GM23338 (cell line): ENCODE results near the gene DHX30.
"Not testable (repeated sequence)": the region's sequence is repeated elsewhere in the genome, so short reads cannot be mapped to it uniquely, and the experiment has no call there.

Experiments
- CREB1 ChIP-seq: fragments of 250-450 bp; sonication (Bioruptor Pico); IDR thresholded peaks from 2 replicates; pipeline ENCODE4 v1.5.0; 2020; ENCODE audit warnings: low read depth, mild to moderate bottlenecking, moderate library complexity
- EZH2 ChIP-seq: fragments of 200-600 bp; sonication (generic); IDR thresholded peaks from one replicate; pipeline ENCODE4 v1.8.0; 2017; ENCODE audit warnings: antibody characterized with exemption, mild to moderate bottlenecking, low read depth; ENCODE audit not compliant: unreplicated experiment
- EZH2phosphoT487 ChIP-seq: fragments of 200-600 bp; sonication (generic); IDR thresholded peaks from one replicate; pipeline ENCODE4 v1.8.1; 2018; ENCODE audit warnings: antibody characterized with exemption; ENCODE audit not compliant: unreplicated experiment
- POLR2AphosphoS5 ChIP-seq: IDR thresholded peaks from 2 replicates; pipeline ENCODE4 v1.6.1; 2016; ENCODE audit warnings: antibody characterized with exemption, low read depth
- TF ChIP-seq, protein P1 (sequence below), 2 experiments: fragments of 200-600 bp in 1 of 2; sonication (generic) in 1 of 2; conservative IDR thresholded peaks; 2 replicates each; pipeline versions ENCODE4 v1.5.1 to v1.6.1; 2016 to 2017; ENCODE audit warnings: antibody characterized with exemption in 2 of 2, low read depth in 2 of 2, mild to moderate bottlenecking in 2 of 2, moderate library complexity in 1 of 2

DNA sequence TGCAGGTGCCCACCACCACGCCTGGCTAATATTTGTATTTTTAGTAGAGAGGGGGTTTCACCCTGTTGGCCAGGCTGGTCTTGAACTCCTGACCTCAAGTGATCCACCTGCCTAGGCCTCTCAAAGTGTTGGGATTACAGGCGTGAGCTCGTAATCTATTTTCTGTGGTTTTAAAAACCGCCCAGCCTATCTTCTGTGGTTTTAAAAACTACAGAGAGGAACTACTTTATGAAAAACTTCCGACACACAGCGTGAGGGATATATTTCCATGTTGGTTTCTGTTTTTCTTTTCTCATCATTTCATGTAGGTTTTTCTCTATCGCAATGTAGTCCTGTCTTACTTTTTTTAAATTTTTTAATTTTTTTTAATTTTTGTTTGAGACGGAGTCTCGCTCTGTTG is 26.5 kb downstream of the DHX30 start:
- TF ChIP-seq, protein P1, sequence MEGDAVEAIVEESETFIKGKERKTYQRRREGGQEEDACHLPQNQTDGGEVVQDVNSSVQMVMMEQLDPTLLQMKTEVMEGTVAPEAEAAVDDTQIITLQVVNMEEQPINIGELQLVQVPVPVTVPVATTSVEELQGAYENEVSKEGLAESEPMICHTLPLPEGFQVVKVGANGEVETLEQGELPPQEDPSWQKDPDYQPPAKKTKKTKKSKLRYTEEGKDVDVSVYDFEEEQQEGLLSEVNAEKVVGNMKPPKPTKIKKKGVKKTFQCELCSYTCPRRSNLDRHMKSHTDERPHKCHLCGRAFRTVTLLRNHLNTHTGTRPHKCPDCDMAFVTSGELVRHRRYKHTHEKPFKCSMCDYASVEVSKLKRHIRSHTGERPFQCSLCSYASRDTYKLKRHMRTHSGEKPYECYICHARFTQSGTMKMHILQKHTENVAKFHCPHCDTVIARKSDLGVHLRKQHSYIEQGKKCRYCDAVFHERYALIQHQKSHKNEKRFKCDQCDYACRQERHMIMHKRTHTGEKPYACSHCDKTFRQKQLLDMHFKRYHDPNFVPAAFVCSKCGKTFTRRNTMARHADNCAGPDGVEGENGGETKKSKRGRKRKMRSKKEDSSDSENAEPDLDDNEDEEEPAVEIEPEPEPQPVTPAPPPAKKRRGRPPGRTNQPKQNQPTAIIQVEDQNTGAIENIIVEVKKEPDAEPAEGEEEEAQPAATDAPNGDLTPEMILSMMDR (conservative IDR thresholded peaks at IDR 0.05; ENCODE audit: low read depth in 2 of 2) = not testable (repeated sequence)
- not testable (repeated sequence) for TF ChIP-seq EZH2, POLR2AphosphoS5, EZH2phosphoT487, CREB1
